Activated CD8-positive, alpha-beta memory T cell treated with anti-CD3 and anti-CD28 coated beads for 4 hours (primary cell): ENCODE measurements around the gene NOS1AP.

Experiments used
- DNase-seq, 2 donors: peaks; one replicate each; pipeline ENCODE4 v3.0.0-alpha.2; 2020; ENCODE audit warnings: low read depth in 2 of 2

NOS1AP gene

GRCh38 chr1:162218546-162218945, 149.1 kb downstream of the NOS1AP start:
- DNase-seq = no peak

GRCh38 chr1:162218975-162219374, 149.5 kb downstream of the NOS1AP start:
- DNase-seq = no peak

GRCh38 chr1:162219461-162219860, 150.0 kb downstream of the NOS1AP start:
- DNase-seq = no peak

GRCh38 chr1:162220009-162220539, 150.6 kb downstream of the NOS1AP start:
- no peak for DNase-seq

DNA sequence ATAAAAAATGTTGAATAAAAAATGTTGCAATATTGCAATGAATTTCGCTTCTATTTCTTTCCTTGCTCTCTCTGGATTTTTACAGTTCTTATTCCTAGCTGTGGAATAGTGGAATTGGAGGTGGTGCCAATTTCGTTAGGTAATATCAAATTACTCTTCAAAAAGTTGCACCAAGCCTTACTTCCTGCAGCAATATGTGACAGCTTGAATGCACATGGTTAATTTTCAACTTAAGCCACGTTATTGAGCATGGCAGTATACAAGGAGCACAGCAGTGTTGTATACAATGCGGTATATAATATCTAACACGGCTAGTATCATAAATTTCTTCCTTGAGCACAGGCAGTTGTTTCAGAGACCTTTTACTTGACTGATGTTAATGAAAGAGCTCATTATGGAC, 152.5 kb downstream of the NOS1AP start:
- no peak for DNase-seq

- DNase-seq = no peak
Observed at GRCh38 chr1:162222730-162223129, 153.2 kb downstream of the NOS1AP start.

- no peak for DNase-seq
Observed at GRCh38 chr1:162223488-162223887, 154.0 kb downstream of the NOS1AP start.

GRCh38 chr1:162224267-162224666, 154.8 kb downstream of the NOS1AP start:
- DNase-seq = no peak

GRCh38 chr1:162228586-162228985, 159.1 kb downstream of the NOS1AP start:
- DNase-seq = no peak

DNA sequence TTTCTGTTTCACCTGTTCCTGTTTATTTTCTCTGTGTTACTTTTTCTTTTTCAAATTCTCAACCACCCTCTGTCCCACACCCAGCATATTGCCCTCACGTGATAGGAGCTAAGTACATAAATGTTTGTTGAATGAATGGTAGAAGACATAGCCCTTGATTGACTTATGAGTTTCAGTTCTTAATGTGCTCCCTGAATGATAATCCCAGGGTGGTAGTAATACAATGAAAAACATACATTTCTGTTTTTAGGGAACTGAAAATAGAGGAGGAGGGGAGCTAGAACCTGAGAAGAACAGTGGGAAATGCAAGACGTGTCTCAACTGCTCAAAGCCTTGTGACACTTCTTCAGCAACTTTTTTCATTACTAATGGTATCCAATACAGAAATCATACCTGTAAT, 160.1 kb downstream of the NOS1AP start:
- DNase-seq = no peak

- no peak for DNase-seq
Observed at GRCh38 chr1:162230096-162230495, 160.6 kb downstream of the NOS1AP start.

DNA sequence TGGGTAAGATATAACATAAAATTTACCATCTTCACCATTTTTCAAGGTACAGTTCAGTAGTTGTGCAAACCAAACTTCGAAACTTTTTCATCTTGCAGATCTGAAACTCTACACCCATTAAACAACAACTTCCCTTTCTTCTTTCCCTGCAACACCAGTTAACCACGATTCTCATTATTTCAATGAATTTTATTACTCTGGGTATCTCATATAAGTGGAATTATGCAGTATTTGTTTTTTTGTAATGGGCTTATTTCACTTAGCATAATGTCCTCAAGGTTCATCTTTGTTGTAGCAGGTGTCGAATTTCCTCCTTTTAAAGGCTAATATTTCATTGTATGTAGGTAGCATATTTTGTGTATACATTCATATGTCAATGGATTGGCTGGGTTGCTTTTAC, 161.0 kb downstream of the NOS1AP start:
- DNase-seq = no peak

- DNase-seq = no peak
Observed at GRCh38 chr1:162232034-162232711, 162.7 kb downstream of the NOS1AP start.

DNA sequence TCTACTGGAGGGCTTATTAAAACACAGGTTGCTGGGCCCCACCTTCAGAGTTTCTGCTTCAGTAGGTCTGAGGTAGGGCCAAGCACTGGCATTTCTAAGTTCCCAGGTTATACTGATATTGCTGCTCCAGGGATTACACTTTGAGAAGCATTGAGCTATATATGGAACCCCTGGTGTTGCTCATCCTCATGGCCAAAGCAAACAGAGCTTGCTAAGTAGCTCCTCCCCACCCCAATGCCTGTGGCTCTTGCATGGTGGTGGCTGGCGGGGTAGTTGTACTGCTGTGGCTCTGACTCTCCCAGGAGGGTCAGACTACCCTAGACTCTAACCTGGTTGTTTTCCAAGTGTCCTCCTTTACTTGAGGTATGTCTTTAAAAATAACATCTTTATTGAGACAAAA, 163.6 kb downstream of the NOS1AP start:
- no peak for DNase-seq

- no peak for DNase-seq
Observed at GRCh38 chr1:162233937-162234336, 164.4 kb downstream of the NOS1AP start.

- DNase-seq = no peak
Observed at GRCh38 chr1:162234571-162234970, 165.1 kb downstream of the NOS1AP start.

DNA sequence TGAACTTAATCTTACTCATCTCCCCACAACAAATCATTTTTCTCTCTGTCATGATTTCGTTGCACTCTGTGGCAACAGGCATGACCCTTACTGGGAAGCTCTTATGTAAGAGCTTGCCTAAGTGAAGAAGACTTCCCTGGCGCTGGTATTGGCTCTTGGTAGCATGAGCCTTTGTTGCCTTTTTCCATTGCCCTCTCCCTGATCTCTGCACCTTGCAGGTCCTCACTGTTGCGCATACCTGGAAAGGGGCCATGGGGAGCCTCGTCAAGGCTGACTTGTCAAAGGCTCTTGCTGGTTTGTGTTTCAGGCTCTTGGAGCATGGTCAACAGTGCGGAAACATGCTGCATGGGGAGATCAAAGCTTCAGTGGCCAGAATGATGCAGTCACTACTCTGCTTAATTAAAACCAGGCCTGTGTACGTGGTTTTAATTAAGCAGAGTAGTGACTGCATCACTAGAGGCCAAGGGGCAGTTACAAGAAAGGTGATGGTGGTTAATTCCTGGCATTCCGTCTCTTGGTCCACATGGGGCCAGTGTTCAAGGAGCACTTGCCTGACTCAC, 165.8 kb downstream of the NOS1AP start:
- no peak for DNase-seq

DNA sequence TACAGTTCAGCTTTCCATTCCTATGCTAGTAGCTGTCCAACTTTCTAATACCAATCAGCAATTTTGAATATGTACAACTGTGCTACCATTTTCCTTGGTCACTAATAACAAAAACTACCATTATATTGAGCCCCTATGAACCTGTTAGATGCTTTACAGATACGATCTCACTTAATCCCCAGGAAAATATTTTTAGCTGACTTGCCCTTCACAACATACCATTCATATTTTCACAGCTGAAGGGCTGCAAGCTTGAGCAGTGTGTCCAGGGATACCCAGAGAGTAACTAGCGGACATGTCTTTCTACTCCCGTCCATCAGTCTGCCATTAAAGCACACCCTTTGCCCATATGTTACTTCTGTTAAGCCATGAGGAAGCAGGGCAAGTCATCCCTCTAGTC, 166.7 kb downstream of the NOS1AP start:
- DNase-seq = no peak

DNA sequence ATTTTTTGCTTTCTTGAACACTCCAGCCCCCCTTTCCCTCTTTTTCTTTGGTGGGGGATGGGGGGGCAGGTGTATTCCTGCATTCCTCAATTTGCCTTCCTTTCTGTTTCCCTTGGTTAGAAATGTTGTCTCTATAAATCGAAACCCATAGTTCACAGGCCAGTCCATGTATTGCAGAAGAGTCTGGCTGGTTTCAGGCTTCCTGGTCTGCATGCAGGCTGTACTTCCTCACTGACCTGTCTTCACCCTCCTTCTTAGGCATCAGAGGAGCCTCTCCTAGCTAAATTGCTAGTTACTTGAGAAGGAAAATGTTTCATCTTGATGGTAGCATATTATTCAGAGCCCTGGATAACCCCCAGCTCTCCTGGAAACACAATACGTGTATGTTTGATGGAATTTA, 167.1 kb downstream of the NOS1AP start:
- no peak for DNase-seq

DNA sequence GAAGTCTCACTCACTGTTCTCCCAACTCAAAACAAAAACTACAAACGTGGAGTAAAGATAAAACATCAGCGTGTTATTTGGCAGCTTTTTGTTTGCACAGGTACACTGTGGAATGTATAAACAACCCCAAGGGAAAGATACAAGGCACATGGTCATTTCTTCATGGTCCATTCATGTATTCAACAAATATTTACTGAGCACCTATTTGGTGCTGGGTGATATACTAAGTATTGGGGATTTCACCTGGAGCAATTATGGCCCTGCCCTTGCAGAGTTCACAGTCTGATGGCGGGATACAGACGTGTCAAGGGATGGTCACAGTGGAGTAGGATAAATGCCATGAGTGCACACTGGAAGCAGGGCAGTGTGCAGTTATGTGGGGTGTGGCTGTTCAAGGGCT, 171.1 kb downstream of the NOS1AP start:
- DNase-seq = no peak

- no peak for DNase-seq
Observed at GRCh38 chr1:162242804-162243203, 173.3 kb downstream of the NOS1AP start.

DNA sequence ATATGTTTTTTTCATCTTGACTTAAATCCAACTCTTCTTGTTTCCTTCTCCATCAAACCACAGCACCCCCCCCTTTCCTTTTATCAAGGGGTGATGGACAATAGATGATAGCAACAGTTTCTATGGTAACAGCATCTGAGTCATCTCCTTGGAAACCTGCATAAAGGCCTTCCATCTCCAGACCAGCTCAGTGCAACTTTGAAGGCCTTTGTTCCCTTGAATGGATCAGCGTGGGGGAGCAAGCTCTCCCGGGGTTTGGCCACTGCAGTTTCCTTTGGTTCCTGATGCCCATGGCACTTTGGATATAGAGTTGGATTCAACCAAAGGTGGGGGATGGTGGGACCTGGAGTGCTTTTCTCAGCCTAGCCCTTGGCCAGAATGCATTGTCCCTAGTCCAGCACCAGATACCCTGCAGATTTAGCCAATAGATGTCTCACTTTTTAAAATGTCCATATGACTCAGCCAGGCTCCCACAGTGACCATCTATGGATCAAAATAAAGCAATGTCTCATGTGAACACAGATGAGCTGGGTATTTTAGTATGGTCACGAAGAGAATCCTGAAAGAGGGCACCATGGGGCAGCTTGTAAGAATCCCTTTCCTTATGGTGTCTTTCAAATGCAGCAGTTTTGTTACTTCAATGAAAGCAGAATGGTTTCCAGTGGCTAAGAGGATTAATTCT, 179.5 kb downstream of the NOS1AP start:
- DNase-seq = no peak
